Stimulated activated CD8-positive, alpha-beta memory T cell treated with anti-CD3 and anti-CD28 coated beads, Interleukin-12 subunit alpha, Interleukin-12 subunit beta, amount 100 ng/mL, for 4 hours (primary cell): ENCODE measurements around the gene LUC7L3.
A peak's percentile ranks its signal among the peaks of the same experiment; 100 is the strongest.

Experiments
- DNase-seq: peaks from one replicate; pipeline ENCODE4 v3.0.0-alpha.2; 2020; ENCODE audit warnings: low read depth

The LUC7L3 gene

DNA sequence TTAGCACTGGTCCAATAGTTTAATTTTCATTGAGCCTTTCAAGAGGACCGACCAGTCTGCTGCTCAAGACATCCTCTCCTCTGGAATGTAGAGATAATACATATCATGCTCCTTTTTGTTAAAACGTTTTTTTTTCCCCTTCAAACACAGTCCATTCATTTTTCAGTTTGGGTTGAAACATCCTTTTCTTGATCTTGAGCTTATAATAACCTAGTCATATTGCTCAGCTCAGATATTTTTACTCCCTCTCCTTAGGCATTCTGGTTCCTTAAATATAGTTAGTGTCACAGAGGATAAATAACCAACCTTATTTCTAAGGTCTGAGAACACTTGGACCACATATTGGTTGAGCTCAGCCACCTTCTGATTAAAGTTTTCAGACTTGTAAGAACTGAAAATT is 35.1 kb downstream of the LUC7L3 start:
- DNase-seq = no peak

DNA sequence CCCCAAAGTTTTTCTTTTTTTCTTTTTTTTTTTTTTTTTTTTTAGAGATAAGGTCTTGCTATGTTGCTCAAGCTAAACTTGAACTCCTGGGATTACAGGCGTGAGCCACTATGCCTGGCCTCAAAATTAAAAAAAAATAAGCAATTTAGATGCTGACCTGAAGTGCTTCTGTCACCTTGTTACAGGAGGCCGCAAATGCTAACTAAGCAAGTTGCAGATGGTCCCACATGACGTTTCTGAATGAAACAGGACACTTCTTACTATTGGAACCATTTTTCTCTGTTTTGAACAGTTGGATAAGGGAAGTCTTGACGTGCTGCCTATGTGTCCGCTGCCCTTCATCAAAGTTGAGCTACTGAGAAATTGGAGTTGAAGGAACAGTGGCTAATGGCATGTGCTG is 39.1 kb downstream of the LUC7L3 start:
- DNase-seq = no peak

DNA sequence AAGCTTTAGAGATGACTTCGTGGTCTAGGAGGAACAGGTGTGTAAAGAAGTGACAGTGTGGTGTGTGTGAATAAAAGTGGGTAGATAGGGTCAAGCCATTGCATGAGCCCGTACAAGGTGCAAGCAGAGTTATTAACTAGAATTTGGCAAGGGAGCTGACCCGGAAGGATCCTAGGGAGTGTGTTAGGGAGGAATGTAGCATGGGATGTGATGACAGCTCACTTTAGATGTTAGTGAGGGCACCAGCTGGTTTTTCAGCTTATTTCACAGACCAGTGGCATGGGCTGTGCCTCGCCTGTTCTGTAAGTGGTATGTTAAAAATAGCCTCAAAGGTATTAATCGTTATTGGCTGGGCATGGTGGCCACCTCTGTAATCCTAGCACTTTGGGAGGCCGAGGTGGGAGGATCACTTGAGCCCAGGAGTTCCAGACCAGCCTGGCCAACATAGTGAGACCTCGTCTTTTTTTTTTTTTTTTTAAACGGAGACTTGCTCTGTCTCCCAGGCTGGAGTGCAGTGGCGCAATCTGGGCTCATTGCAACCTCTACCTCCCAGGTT is 39.7 kb downstream of the LUC7L3 start:
- no peak for DNase-seq

DNA sequence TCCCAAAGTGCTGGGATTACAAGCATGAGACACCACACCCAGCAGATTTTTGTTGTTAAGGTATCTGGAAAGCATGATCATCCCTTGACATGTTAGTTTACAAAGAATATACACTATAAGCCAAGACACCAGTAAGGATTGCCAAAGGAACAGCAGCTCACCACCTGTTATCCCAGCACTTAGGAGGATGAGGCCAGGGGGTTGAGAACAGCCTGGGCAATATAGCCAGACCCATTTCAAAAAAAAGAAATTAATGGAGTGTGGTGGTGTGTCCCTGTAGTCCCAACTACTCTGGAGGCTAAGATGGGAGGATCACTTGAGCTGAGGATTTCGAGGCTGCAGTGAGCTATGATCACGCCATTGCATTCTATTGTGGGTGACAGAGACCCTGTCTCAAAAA is 42.8 kb downstream of the LUC7L3 start:
- no peak for DNase-seq

DNA sequence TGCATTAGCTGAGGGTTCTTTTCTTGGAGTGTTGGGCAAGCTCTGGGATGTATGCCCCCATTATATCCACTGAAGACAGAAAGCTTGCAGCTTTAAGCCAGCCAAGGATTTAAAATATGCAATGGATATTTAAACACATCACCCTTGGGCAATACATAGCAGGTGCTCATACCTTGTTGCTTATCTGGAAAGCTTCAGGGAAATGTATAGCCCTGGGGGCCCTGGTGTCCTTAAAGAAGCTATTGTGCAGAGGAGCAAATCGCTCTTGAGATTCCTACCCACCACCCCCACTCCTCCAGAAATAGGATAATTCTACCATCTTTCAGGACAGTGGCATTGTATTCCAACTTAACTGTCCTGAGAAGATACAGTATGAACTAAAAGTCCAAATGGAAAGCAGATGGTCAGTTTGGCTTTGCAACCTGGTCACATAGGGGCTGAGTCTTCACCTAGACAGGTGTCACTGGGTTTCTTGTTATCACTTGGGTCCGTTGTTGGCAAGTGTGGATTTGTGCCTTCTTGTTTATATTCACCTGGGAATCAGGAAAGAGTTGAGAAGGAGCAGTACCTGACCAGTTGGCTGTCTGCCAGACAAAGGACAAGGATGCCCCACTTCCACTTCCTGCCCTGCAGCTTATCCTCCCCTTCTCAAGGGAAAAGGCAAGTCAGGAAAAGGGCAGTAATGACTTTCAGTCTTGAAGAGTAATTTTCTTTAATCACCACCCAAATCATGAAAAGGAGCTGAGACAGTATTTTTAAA is 44.5 kb downstream of the LUC7L3 start:
- no peak for DNase-seq

DNA sequence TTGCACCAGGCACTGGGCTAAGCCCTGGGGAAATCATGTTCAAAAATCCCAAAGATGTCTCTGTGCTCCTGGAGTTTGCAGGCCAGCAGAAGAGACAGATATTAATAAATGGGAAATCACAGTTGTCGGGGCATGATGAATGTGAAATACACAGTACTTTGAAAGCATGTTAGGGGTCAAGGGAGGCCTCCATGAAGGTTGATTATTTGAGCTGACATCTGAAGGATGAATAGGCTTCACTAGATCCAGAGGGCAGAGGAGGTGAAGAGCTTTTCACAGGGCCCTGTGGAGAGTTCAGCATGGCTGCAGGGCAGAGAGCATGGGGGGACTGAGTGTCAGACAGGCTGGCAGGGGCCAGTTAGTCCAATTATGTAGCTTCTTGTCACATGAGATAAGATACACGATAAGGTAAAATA is 45.3 kb downstream of the LUC7L3 start:
- DNase-seq = no peak

DNA sequence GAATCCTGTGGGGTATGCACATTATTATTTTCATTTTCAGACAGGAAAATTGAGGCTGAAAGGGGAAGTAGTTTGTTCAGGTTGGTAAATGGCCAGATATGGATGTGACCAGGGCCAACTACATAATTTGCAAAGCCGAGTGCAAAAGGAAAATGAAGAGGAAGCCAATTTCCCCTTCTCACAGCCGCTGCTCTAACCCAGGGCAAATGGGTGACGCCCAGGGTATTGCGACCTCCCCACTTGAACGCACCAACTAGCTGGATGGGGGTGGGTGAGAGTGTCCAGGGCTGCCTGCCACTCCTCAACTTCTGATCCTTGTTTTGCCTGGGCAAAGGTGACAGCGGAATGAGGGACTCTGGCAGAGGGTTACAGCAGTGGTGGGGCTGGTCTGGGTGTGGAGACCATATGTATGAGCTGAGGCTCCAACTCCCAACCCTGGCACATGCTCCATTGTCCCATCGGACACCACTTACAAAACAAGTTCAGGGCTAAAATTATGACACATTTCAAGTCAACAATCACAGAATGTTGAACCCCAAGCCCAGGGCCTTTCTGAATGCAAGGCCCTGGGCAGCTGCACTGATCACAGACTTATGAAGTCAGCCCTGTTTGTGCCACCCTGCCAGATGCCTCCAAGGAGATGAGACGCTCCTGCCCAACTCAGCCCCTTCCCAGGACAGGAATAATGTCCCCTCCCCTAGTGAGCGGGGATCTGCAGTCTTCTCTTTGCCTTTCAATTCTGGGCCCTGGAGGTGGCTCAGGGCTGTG is 46.2 kb downstream of the LUC7L3 start:
- no peak for DNase-seq

DNA sequence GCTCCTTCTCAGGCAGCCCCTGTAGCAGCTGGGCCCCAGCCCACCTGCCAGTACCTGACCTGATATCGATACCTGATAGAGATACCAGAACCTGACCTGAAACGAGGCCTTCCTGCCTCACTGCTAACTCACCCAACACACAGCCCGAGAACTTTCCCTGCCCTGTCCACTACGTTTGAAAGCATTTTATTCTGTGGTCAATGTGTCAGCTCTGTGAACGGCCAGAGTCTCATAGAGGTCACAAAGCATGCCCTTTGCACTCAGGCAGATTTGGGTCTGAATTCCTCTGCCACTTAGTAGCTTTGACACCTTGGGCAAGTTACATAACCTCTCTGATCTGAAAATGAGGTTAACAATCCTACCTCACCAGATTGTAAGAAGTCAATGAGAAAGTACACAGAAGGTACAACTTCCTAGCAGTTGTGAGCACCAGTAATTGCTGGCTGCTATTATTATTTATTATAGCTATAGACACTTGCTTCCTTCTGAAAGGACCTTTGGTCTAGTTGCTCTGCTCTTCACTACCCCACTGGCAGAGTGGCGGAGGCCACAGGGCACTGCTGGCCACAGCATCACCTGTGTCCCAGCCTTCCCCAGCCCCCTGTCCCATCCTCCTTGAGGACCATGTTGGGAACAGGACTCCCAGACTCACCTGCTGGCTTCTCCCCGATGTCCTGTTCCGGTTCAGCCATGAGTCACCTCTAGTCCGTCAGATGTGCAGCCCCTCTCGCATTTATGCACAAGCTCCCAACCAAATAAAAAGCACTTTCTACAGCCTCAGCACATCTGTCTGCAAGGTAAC is 47.0 kb downstream of the LUC7L3 start:
- no peak for DNase-seq

DNA sequence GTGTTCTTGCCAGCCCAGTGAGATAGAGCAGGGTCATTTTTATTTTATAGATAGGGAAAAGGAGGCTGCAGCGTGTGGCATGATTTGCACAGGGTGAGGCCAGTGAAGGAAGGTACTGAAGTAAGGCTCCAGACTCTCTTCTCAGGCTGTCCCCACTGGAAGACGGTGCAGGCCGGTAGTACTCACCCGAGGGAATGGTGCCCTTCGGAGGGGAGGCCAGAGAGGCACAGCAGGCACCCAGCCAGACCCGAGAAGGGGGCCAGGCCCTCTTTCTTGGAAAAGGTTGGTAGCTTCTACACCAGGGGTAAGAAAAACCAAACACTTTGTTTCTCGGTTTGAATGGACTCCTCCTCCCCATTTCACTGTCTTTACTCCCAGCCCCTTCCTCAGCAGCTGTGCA is 47.6 kb downstream of the LUC7L3 start:
- no peak for DNase-seq

DNA sequence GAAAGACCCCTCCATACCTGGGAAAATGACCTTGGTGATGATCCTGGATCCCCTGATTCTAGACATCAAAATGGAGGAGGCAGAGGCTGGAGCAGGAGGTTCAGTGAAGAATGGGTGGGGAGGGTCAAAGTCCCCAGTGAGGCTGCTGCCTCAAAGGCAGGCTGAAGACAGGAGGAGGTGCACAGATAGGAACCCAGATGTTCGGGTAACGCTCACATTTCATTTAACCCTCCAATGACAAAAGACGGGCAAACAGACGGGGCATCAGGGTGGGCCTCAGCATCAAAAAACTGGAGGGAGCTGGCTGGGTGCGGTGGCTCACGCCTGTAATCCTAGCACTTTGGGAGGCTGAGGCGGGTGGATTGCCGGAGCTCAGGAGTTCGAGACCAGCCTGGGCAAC is 48.0 kb downstream of the LUC7L3 start, which contains the start of gene ANKRD40CL:
ANKRD40CL (minus strand) TSS at position 73 of the 400 bp plus-strand sequence. CDS start 605 bp downstream, outside the sequence.
- DNase-seq = no peak

DNA sequence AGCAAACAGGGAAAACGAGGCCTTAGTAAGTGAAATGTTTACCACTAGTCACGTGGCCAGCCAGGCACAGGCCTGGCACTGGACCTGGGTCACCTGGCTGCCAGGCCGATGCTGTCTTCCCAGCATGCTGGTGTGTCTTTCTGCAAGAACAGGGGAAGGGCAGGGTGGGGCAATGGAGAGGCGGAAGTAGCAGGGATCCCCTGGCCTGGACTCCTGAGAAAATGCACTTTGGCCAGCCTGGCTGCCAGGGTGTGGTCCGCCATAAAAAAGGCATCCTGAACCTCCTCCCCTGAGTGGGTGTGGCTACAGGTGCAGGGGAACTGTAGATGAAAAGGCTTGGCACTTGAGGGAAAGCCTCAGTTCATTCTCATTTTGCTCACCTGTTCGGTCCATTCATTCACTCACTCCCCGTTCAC is 49.0 kb downstream of the LUC7L3 start:
- DNase-seq = no peak

DNA sequence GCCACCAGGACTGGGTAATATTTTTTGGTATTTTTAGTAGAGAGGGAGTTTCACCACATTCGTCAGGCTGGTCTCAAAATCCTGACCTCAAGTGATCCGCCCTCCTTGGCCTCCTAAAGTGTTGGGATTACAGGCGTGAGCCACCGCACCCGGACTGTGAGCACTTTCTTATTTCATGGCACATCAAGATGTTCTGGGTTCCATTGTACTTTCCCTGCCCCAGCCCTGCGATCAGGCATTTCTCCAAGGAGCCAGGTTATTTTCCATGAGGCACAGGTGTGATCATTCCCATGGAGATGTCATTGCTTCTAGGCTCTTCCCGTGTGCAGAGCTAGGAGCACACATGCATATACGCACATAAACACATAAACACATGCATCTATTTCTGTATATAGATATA is 50.5 kb downstream of the LUC7L3 start:
- DNase-seq = no peak

DNA sequence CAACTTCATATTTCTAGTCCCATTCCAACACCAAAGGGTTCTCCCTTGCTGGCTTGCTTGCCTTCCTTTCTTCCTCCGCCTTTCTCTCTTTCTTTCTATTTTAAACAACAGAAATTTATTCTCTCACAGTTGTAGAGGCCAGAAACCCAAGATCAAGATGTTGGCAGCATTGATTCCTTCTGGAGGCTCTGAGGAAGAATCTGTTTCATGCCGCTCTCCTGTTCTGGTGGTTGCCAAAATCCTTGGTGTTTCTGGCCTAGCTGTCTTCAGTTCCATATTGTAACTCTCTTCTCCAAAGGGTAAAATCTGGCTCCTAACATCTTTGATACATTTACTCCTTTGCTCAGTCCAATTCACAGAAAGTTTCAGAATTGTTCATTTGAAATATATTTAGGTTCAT is 50.9 kb downstream of the LUC7L3 start:
- no peak for DNase-seq

DNA sequence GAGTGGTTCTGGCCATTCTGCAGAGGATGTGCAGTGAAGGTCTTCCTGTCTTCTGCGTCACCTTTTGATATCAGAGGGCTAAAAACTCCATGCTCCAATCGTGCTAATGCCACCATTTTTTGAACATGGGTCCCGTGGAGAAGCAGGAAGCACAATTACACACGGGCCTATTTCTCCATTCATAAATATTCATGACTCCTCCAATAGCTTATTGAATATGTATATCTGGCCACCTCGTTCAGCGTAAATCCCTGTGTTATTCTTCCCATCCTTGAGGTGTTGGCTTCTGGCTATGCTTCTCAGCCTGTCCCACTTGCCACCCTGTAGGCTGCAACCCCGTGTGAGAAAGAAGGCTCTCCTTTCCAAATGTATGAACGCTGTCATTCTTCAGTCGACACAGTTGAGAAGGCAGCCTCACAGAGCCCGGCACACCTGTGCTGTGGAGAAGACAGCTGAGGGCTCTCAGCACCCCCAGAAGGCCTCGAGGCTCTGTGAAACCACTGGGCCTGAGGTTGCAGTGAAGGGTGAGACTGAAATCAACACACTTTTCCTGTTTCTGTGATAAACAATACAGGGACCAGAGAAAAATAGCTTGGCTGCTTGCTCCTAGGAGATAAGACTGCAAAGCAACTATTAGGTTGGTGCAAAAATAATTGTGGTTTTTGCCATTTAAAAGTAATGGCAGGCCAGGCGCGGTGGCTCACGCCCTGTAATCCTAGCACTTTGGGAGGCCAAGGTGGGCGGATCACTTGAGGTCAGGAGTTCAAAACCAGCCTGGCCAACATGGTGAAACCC is 52.8 kb downstream of the LUC7L3 start:
- DNase-seq = no peak

DNA sequence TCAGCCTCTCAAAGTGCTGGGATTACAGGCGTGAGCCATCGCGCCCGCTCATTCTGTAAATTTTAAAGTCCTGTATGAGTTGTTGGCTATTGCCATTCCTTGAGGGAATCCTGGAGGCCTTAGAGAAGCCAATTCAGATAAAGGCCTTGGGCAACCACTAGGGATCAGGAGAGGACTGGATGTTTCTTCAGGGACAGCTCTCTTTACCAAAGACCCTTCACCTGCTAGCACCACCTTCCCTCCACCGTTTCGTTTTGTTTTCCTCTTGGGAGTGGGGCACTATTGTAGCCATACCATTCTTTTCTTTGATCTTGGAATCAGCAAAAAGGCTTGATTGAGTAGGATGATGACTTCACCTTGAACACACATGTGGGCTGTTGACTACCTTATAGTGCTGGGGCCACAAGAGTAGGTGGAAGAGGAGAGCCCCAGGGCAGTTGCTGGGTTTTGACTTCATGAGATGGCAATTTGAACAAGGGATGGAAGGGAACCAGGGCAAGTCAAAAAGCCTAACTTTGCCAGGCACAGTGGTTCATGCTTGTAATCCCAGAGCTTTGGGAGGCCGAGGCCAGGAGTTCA is 54.9 kb downstream of the LUC7L3 start:
- no peak for DNase-seq

DNA sequence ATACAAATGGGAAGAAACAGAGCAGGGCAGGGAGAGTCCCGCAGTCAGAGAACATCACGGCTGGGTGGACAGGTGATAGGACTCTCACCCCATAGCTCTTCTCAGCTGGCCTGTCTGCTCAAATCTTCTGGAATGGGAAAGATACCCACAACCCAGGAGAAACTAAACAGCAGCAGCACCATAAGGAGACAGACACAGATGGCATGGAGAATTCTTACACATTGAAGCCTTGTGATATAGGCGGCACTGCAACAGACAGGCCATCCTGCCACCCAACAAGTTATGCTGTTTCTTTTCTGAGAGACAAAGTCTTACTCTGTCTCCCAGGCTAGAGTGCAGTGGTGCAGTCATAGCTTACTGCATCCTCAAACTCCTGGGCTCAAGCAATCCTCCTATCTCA is 56.5 kb downstream of the LUC7L3 start:
- no peak for DNase-seq

DNA sequence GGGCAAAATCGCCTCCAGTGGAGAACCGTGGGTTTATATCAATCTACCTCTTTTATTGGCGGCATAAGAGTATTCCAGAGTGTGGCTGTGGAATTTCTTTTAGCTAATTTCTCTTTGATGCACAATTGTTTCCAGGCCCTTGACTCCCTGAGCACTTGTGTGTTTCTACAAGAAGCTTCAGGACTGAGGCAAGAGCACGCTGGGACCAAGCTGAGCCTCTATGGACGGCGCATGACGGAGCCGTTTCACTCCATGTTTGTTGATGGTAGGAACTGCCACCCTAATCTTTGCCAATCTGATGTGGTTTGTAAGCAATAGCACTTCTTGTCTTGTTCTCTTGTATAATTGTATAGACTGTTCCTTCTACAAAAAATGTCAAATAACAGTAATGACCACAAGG is 59.1 kb downstream of the LUC7L3 start:
- no peak for DNase-seq

DNA sequence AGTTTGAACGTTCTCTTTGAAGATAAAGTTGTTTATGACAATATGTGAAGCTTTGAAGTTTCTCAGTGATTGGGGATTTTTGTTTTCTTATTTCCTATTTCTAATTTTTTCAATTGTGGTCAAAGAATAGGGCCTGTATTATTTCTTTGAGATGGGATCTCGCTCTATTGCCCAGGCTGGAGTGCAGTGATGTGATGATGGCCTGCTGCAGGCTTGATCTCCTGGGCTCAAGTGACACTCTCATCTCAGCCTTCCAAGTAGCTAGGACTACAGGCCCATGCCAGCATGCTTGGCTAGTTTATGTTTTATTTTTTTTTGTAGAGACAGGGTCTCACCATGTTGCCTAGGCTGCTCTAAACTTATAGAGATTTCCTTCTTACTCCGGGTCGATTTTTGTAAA is 59.6 kb downstream of the LUC7L3 start:
- DNase-seq = no peak

DNA sequence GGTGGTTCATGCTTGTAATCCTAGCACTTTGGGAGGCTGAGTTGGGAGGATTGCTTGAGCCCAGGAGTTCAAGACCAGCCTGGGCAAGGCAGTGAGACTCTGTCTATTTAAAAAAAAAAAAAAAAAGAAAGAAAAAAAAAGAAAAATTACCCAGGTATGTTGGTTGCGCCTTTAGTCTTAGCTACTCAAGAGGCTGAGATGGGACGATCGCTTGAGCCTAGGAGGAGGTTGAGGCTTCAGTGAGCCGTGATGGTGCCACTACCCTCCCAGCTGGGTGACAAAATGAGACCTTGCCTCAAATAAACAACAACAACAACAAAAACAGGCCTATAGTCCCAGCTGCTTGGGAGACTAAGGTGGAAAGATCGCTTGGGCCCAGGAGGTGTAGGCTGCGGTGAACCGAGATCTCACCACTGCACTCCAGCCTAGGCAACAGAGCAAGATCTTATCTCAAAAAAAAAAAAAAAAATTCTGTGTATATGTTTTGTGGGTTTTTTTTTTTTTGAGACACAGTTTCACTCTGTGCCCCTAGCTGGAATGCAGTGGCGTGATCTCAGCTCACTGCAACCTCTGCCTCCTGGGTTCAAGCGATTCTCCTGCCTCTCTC is 60.4 kb downstream of the LUC7L3 start:
- no peak for DNase-seq

DNA sequence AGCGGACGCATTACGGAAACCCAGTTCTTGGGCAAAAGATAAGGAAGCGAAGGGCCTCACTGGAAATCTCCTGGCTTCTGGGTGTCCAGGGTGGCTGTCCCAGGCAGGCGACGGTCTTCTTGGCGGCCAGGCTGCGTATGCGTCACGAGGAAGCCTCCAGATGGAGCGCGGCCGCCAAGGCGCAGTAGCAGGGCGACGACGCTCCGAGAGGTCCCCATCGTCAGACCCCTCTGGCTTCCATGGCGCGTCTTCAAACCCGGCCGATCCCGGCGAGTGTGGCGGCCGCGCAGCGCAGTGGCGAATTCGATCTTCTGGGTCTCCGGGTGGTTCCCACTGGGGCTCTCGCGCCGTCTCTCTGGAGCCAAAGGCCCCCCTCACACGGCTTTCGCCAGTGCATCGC is 61.8 kb downstream of the LUC7L3 start:
- no peak for DNase-seq

DNA sequence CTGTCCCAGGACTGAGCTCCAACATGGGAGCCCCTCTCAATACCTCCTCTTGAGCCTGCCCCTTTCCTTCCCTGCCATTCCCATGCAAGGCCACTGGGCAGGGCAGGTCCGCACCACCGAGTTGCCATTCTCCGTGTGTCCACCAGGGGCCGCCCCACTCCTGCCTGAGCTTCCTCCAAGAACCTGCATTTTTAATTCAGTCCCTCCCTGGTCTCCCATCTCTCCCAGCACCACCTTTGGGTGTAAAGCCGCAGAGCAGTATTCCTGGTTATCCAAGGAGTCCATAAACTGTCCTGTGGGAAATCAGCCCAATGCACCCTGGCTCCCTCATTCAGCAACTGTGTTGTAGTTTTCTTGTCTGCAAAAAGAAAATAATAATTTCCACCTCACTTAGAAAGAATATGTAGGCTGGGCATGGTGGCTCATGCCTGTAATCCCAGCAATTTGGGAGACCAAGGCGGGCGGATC is 63.8 kb downstream of the LUC7L3 start:
- peak; percentile 57 for DNase-seq
